Suppressor macrophage treated with lipopolysaccharide for 1 hour (primary cell): Measurements from ENCODE around the gene SLC22A15.
A peak's percentile ranks its signal among the peaks of the same experiment; 100 is the strongest.
"Not testable (repeated sequence)": the region's sequence is repeated elsewhere in the genome, so short reads cannot be mapped to it uniquely, and the experiment has no call there.

Experiments used
- DNase-seq, 3 donors: peaks; one replicate each; pipeline ENCODE4 v3.0.0-alpha.2; 2020 to 2022

Gene SLC22A15

GRCh38 chr1:115976062-115976920 is at the start of gene SLC22A15:
Gene SLC22A15, plus strand, starts transcription at chr1:115976513. Its CDS starts 115 bp downstream, at chr1:115976628.
- DNase-seq = peak; percentile 85 to 90 (median 86)

- no peak for DNase-seq
Measured at GRCh38 chr1:115927971-115928370, 48.3 kb upstream of the SLC22A15 start.

GRCh38 chr1:115929881-115930280 is 46.4 kb upstream of the SLC22A15 start:
- DNase-seq = no peak

DNA sequence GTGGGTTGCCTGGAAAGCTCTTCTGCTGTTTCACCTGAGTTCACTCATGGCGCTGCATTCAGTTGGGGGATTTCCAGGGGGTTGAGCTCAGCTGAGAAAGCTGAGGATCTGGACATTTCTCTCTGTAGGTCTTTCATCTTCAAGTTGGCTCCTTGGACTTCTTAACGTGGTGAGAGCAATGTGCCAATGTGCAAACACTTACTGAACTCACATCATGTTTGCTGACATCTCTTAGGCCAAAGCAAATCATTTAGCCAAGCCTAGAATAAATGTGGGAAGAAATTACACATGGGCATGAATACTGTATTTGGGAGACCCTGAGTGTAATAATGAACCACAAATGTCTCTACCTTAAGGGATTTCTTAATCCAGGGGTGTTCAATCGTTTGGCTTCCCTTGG is 42.7 kb upstream of the SLC22A15 start:
- no peak for DNase-seq

DNA sequence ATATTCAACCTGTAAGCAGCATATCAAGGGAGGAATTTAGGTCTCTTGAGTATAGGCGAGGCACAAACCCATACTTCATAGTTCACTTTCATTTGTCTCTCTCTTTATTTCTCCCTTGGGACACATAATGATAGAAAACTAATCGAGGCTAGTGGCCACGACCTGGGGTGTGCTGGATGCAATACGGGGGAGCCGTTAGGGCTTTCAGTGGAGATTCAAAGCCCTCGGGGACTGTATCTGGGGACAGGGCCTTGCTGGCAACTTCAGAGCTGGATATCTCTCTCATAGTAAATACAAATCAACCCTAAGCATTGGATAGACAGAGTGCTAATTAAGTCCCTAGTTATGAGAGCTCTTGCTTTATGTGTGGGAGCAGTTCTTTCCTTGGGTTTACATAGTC is 36.9 kb upstream of the SLC22A15 start:
- DNase-seq = no peak

DNA sequence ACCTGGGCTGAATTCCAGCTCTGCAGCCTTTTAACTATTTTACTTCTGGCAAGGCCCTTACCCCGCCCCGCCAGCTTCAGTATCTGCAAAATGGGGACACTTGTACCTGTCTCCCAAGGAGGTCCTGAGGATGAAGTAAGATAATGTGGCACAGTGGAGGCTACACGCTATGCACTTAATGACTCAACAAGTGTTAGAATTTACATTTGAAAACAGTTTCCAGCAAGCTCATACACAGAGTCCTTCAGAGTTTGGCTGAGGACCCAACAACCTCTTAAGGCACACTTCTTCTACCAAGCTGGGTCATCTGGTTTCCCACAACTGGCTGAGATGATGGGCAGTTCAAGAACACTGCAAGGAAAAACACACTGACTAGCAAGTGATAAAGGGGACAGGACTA is 30.2 kb upstream of the SLC22A15 start:
- DNase-seq = no peak

- no peak for DNase-seq
Measured at GRCh38 chr1:115949156-115949555, 27.2 kb upstream of the SLC22A15 start.

- DNase-seq = peak; percentile 15 to 40 (median 22)
Measured at GRCh38 chr1:115951560-115951959, 24.8 kb upstream of the SLC22A15 start.

GRCh38 chr1:115952547-115952946 is 23.8 kb upstream of the SLC22A15 start:
- DNase-seq = no peak

DNA sequence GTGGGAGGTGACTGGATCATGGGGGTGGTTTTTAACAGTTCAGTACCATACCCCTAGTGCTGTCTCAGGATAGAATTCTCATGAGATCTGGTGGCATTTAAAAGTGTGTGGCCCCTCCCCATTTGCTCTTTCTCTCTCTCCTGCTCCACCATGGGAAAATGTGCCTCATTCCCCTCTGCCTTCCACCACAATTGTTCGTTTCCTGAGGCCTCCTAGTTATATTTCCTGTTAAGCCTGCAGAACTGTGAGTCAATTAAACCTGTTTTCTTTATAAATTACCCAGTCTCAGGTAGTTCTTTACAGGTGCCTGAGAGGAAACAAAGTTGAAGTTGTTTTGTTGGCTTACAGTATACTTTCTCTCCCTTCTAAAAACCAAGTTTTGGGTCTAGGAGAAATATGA is 23.1 kb upstream of the SLC22A15 start:
- no peak for DNase-seq

- DNase-seq = no peak
Measured at GRCh38 chr1:115954684-115955083, 21.6 kb upstream of the SLC22A15 start.

DNA sequence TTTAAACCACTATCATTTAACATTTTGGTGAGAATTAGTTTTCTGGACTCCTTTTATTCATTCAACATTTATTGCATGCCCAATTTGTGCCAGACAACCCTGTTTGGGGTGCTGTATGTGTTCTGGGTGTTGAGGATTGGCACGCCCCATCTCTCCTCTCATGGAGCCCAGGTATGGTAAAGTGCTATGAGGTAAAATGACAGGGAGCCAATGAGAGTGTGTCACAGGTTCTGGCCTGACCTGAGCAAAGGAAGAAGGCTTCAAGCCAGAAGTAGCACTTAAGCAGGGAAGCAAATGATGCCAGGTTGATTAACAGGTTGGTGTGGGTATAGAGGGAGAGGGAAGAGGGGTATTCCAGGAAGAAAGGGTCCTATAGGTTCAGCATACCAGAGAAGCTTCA is 21.1 kb upstream of the SLC22A15 start:
- no peak for DNase-seq

- DNase-seq = no peak
Measured at GRCh38 chr1:115958866-115959265, 17.4 kb upstream of the SLC22A15 start.

GRCh38 chr1:115969509-115969908 is 6.8 kb upstream of the SLC22A15 start:
- no peak for DNase-seq

GRCh38 chr1:115971778-115972177 is 4.5 kb upstream of the SLC22A15 start:
- not testable (repeated sequence) for DNase-seq

- DNase-seq = no peak
Measured at GRCh38 chr1:115973154-115973553, 3.2 kb upstream of the SLC22A15 start.

GRCh38 chr1:115975569-115976061 is 698 bp upstream of the SLC22A15 start:
- no peak for DNase-seq

GRCh38 chr1:115976921-115977498 is 697 bp downstream of the SLC22A15 start:
- peak; percentile 23 to 31 (median 27) for DNase-seq

- DNase-seq = peak; percentile 70 to 79 (median 73)
Measured at GRCh38 chr1:115977499-115978258, 1.4 kb downstream of the SLC22A15 start.

GRCh38 chr1:115978292-115978941 is 2.1 kb downstream of the SLC22A15 start:
- peak; percentile 70 to 79 (median 72) for DNase-seq

DNA sequence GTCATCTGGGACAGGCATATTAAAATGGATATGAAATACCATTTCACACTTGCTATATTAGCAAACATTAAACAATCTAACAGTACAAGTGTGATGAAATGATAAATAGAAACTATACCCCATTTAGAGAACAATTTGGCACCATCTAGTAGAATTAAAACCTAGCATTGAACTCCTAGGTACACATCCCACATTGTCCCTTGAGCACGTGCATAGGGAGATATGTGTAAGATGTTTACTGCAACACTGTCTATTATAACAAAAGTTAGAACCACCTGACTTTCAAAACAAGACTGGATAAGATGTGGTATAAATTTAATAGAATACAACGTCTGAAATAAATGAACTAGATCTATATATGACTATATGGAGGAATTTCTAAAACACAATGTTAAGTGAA is 3.8 kb downstream of the SLC22A15 start:
- DNase-seq = no peak
